GM18951 (cell line): ENCODE measurements around the gene ADD2.

ENCODE experiments used
- POLR2A ChIP-seq: IDR thresholded peaks from 4 replicates; pipeline ENCODE4 v1.6.1; 2011; ENCODE audit warnings: mild to moderate bottlenecking; ENCODE audit not compliant: insufficient read length, insufficient read depth; ENCODE audit errors: extremely low read depth
- in situ Hi-C: fragments of 300-500 bp; cut with MboI; formaldehyde crosslinking; loops from one replicate; pipeline ENCODE4 v1.12.0; 2022; ENCODE audit warnings: low sequenced_read_pairs, mixed read lengths, inconsistent platforms; ENCODE audit not compliant: unreplicated experiment

The ADD2 gene

DNA sequence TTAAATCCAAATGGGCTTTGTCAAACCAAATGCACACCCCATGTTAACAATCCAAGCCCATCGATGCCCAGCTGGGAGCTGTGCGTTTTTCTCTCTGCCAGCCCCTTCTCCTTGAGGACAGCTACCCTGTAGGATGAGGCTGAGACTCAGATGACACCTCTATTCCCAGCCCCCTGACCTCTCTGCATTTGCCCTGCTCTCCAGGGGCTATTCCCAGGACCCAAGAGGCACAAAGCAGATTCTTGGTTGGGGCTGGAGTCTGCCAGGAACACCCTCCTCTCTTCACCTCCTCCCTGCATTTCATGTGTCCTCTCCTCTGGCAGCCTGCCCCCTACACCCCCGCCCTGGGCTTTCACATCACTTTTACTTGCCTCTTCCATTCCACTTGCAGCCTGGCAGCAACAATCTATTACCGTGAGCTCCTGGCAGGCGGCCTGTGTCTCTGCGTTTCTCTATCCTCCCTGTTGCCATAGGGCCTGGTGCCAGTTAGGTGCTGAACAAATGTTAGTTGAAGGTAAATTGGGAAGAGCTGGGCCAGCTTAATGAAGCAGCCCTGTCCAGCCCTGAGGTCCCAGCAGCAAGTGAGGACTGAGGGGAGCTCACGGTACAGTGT is 51.8 kb downstream of the ADD2 start:
- TF ChIP-seq POLR2A: no peak
- in situ Hi-C loops: no loop called here

DNA sequence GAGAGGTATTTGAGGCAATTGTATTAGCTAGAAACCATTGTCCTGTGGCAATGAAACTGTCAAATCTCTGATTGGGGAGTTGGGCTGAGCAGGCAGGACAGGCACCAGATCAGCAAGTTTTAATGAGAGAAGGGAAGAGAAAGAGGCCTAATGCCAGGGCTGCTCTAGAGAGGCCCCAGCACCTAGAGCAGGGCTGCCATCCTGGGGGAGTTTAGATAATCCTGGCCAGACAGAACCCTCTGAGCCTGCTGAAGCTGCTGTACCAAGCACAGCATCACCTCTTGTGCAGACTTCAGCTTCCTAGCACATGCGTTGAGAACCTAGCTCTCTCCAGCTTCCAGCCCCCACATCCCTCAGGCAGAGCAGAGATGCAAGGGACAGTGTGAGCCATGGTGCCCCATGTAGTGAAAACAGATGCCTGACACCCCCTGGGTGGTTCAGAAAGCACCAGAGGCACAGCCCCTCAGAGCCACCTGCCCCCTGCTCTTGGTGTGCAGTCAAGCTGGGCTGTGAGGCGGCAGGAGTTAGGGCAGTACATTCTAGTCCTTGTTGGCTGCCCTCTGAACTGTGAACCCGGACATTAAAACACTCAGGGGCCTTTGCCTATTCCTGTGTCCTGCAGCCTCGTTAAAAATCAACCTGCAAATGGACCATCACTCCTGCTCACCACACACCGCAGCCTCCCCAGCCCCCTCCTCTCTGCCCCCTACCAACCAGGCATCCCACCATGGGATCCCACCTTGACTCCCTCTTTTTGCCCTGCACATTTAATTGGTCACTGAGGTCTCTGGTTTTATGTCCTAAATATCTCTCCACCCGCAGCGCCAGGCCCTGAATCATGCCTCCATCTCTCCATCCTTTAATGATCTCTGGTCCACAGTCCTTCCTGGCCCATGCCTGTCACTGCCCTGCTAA is 52.7 kb downstream of the ADD2 start:
- in situ Hi-C loops: no loop called here
- TF ChIP-seq POLR2A: no peak

- in situ Hi-C loops: no loop called here
- TF ChIP-seq POLR2A: no peak
These were observed 53.7 kb downstream of the ADD2 start for GRCh38 chr2:70714141-70714905.

- in situ Hi-C loops: no loop called here
- TF ChIP-seq POLR2A: no peak
These were observed 55.1 kb downstream of the ADD2 start for GRCh38 chr2:70712916-70713315.

DNA sequence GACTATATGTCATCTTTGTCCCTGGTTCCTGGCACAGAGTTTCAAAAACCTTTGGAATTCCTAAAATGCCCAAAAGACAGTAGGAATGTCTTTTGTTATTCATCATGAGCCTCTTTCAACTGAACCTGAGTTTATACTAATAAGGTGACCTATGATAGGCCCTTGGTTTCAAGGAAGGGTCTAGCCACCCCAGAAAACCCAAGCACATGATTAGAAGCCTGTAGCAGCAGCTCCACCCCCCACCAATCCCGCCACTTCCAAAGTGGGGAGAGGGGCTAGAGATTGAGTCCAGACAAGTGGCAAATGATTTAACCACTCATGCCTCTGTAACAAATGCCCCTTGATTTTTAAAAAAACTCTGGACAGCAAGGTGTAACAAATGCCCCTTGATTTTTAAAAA is 56.8 kb downstream of the ADD2 start:
- in situ Hi-C loops: no loop called here
- no peak for TF ChIP-seq POLR2A

GRCh38 chr2:70710038-70710690 is 57.8 kb downstream of the ADD2 start:
- TF ChIP-seq POLR2A: no peak
- in situ Hi-C loops: no loop called here

- in situ Hi-C loops: no loop called here
These were observed 58.5 kb downstream of the ADD2 start for GRCh38 chr2:70709275-70710037.

DNA sequence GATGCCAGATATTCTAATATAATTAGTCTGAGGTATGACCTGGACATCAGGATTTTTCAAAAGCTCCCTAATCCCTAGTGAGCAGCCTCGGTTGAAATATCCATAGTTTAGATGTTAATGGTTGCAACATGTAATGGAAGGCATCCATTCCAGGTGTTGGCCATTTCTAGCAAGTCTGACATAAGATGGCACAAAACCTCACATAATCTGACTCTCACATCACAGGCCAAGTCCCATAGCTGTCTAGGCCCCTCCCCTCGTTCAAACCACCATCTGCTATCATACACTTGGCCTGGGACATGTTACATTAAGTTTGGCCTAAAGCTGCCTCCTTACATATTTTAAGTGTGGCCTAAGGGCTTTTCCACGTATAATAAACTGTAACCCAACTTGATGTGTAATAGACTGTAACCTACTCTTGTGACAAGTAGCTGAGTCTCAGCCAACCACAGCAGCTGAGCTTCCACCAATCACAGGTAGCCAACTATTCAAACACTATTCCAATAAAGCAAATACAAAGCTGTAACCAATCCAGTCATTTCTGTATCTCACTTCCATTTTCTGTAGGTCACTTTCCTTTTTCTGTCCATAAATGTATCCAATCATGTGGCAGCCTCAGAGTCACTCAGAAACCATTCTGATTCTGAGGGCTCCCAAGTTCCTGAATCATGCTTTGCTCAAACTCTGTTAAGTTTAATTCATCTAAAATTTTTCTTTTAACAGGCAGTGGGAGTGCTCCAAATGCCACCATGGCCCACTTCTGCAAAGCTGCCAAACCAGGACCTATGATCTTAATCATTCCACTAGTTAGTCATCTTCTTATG is 59.4 kb downstream of the ADD2 start:
- TF ChIP-seq POLR2A: no peak
- in situ Hi-C loops: no loop called here

More at GRCh38 chr2:70709275-70710037, 58.5 kb downstream of the ADD2 start:
- TF ChIP-seq POLR2A: no peak

- in situ Hi-C loops: no loop called here
- TF ChIP-seq POLR2A: no peak
These were observed 60.3 kb downstream of the ADD2 start for GRCh38 chr2:70707706-70708105.

DNA sequence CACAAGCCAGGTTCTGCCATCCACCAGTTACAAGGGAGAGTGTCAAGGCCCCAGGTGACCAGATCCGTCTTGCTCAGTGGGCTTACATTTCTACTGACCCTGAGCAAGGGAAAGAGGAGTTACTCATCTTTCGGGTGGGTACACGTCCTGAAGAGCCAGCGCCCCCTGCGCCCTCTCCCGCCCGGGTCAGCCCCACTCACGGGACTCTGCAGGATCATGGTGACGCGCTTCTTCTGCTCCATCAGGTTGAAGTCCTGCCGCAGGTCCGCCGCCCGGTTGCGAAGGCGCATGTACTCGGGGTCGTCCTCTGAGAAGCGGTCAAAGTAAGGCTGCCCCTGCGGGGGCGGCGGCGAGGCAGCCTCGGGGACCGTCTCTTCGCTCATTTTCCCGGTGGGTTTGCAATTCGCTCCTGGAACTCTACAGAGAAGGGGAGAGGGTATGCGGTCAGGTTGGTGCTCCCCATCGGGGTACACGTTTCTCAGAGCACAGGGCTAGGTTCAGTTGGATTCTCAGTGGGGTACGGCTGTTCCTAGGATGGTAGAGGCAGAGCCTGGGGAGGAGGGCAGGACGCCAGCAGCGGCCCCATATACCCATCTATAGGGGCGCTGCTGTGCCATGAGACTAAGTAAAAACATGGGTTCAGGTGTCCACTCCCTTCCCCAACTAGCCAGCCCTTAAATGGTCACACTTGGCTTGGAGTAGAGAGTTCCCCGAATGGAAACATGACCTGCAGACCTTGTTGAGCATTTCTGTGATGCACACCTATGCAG is 61.8 kb downstream of the ADD2 start:
- in situ Hi-C loops: no loop called here
- TF ChIP-seq POLR2A: no peak
